Psoas muscle (tissue), 8 donors: ENCODE measurements around the gene HUS1B. TPM values are rescaled to one million over a fixed set of nuclear protein-coding genes. Genes with fewer than 3 reads are reported as not detected.

ENCODE experiments used
- ATAC-seq, 4 donors: fragments of 200-7000 bp; cut with Tn5 transposase; one replicate each; pipeline ENCODE4 v1.9.1; 2020; ENCODE audit warnings: moderate library complexity in 3 of 4, mild to moderate bottlenecking in 2 of 4
- DNase-seq, 2 donors: peaks; one replicate each; pipeline ENCODE4 v3.0.0-alpha.2; 2020
- H3K27ac ChIP-seq: fragments of 200-600 bp; one replicate; pipeline ENCODE4 v1.8.0; 2022
- H3K27me3 ChIP-seq, 3 donors: fragments of 200-600 bp in 1 of 3; one replicate each; pipeline versions ENCODE4 v1.6.1 to v1.8.0; 2013 to 2022; ENCODE audit warnings: low read length in 2 of 3, mild to moderate bottlenecking in 2 of 3, moderate library complexity in 1 of 3; ENCODE audit not compliant: insufficient read depth in 3 of 3
- H3K36me3 ChIP-seq, 2 donors: fragments of 200-600 bp in 1 of 2; one replicate each; pipeline versions ENCODE4 v1.6.1 to v1.8.0; 2013 to 2022; ENCODE audit warnings: low read depth in 1 of 2, mild to moderate bottlenecking in 1 of 2, moderate library complexity in 1 of 2; ENCODE audit not compliant: insufficient read depth in 1 of 2
- H3K4me1 ChIP-seq: fragments of 200-600 bp; one replicate; pipeline ENCODE4 v1.8.0; 2022
- H3K4me3 ChIP-seq: fragments of 200-600 bp; one replicate; pipeline ENCODE4 v1.8.0; 2022; ENCODE audit warnings: mild to moderate bottlenecking
- H3K9me3 ChIP-seq: fragments of 200-600 bp; one replicate; pipeline ENCODE4 v1.8.0; 2022
- CTCF ChIP-seq: fragments of 200-600 bp; IDR thresholded peaks from one replicate; pipeline ENCODE4 v1.8.0; 2022; ENCODE audit warnings: antibody characterized with exemption
- WGBS, 3 donors: extraction: QIAGEN DNeasy Blood & Tissue Kit; methylation state at CpG; one replicate each; pipeline versions ENCODE4 v1.1.6 to v1.1.7; 2013; 5-methylcytosine and 5-hydroxymethylcytosine counted together
- intact Hi-C, 2 donors: fragments of 100-400 bp; cut with DNase I; formaldehyde crosslinking; loops; one replicate each; pipeline versions ENCODE4 v1.11.0 to v1.14.2; 2022
- long read RNA-seq, 2 donors: library from polyadenylated mRNA; unstranded; transcript quantifications; one replicate each; pipeline ENCODE4 v2.0.0, GENCODE V29; 2021
- polyA plus RNA-seq, 3 donors: library from polyadenylated mRNA; stranded (reverse); fragments of 200-250 nt; gene quantifications; one replicate each; pipeline ENCODE4 v1.2.3, GENCODE V29; 2013
- total RNA-seq, 4 donors: library from RNA; stranded (reverse); fragmentation: NEBNext Ultra II Directional in 2 of 4; extraction: Animal tissue kit (Norgen Biotek cat#: 25700) in 2 of 4; gene quantifications; one replicate each; pipeline versions ENCODE4 v1.2.1 to v1.2.4, GENCODE V29; 2021 to 2023
- donor health status: healthy with polysubstance abuse.
- donor health status: DM: no; HTN: no; CAD: no; lungs with moderate emphysema.
- donor health status: Bipolar disorder and iron deficiency.
- donor health status: healthy.
- donor health status: DM: yes; HTN: yes; CAD: no.
- donor health status: DM: no; HTN: no; CAD: no.
- donor health status: DM: no; HTN: no; CAD: no.
- donor health status: DM: yes; HTN: yes; CAD: no.

The HUS1B gene
- total RNA-seq: under 1 TPM in 2 of 4 donors, not detected in 2; 0.21 to 0.22 TPM
- polyA plus RNA-seq: under 1 TPM in 2 of 3 donors, not detected in 1; 0.38 to 0.49 TPM
- long read RNA-seq, donor 1: 0 reads
- long read RNA-seq, donor 2: 0 reads

GRCh38 chr6:656460-657252, at the start of gene HUS1B:
HUS1B (minus strand) TSS chr6:657100; CDS start chr6:656944, 156 bp downstream.
- Histone ChIP-seq H3K4me3 (no peak within 1 kb of the TSS), H3K27me3 (no peaks in the 10 kb centered on the region), H3K4me1 (peaks cover 26% of the 10 kb centered on the region), H3K27ac (no peak within 1 kb of the TSS), H3K9me3 (peaks cover 10% of the 10 kb centered on the region), H3K36me3 (peaks cover 0 to 9% of the 10 kb centered on the region in 2 donors)
- 96 to 98% (median 97%) methylated on average over 72 to 73 of the region's 73 CpGs for WGBS, 3 donors
- intact Hi-C loops: no loop called here
- no peak for DNase-seq
- ATAC-seq: no peak
- no peak for TF ChIP-seq CTCF

- DNase-seq (no peak), ATAC-seq (no peak)
- intact Hi-C loops: no loop called here
- TF ChIP-seq CTCF: no peak
- no peaks in the 10 kb centered on the region for H3K36me3 ChIP-seq
- H3K4me1 ChIP-seq: peaks cover 7% of the 10 kb centered on the region
- H3K4me3 ChIP-seq: no peak overlapping the region
- H3K27ac ChIP-seq: no peak overlapping the region
- H3K27me3 ChIP-seq: peaks cover 0 to 15% (median 3%) of the 10 kb centered on the region in 3 donors
- H3K9me3 ChIP-seq: no peaks in the 10 kb centered on the region
- 85 to 87% (median 87%) methylated on average over 6 of the region's 6 CpGs for WGBS, 3 donors
Observed at GRCh38 chr6:706146-706545, 49.2 kb upstream of the HUS1B start.

- no peak overlapping the region for H3K27ac ChIP-seq
- no peak for TF ChIP-seq CTCF
- ATAC-seq (no peak), DNase-seq (no peak)
- 59 to 65% (median 62%) methylated on average over 4 of the region's 4 CpGs for WGBS, 3 donors
- no peak overlapping the region for H3K4me3 ChIP-seq
- H3K36me3 ChIP-seq: no peaks in the 10 kb centered on the region
- peaks cover 0 to 10% (median 3%) of the 10 kb centered on the region in 3 donors for H3K27me3 ChIP-seq
- intact Hi-C loops: no loop called here
- no peaks in the 10 kb centered on the region for H3K9me3 ChIP-seq
- H3K4me1 ChIP-seq: peaks cover under 1% of the 10 kb centered on the region
Observed at GRCh38 chr6:705047-705446, 48.1 kb upstream of the HUS1B start.

- Histone ChIP-seq H3K4me3 (no peak overlapping the region), H3K27ac (no peak overlapping the region), H3K4me1 (no peaks in the 10 kb centered on the region), H3K36me3 (no peaks in the 10 kb centered on the region), H3K9me3 (no peaks in the 10 kb centered on the region), H3K27me3 (peaks cover 0 to 3% (median 3%) of the 10 kb centered on the region in 3 donors)
- TF ChIP-seq CTCF: no peak
- 85 to 91% (median 88%) methylated on average over 6 of the region's 6 CpGs for WGBS, 3 donors
- intact Hi-C loops: no loop called here
- DNase-seq (no peak), ATAC-seq (no peak)
Observed at GRCh38 chr6:704046-704445, 47.1 kb upstream of the HUS1B start.
